22Rv1 (cell line): ENCODE data around the gene WRAP53.

ENCODE experiments used
- ZFX ChIP-seq: fragments of 450-650 bp; IDR thresholded peaks from 2 replicates; pipeline ENCODE4 v1.6.1; 2017; ENCODE audit warnings: antibody characterized with exemption, borderline replicate concordance
- TF ChIP-seq, protein P1 (sequence below): fragments of 450-650 bp; IDR thresholded peaks from 2 replicates; pipeline ENCODE4 v1.5.1; 2017; ENCODE audit warnings: mild to moderate bottlenecking

DNA sequence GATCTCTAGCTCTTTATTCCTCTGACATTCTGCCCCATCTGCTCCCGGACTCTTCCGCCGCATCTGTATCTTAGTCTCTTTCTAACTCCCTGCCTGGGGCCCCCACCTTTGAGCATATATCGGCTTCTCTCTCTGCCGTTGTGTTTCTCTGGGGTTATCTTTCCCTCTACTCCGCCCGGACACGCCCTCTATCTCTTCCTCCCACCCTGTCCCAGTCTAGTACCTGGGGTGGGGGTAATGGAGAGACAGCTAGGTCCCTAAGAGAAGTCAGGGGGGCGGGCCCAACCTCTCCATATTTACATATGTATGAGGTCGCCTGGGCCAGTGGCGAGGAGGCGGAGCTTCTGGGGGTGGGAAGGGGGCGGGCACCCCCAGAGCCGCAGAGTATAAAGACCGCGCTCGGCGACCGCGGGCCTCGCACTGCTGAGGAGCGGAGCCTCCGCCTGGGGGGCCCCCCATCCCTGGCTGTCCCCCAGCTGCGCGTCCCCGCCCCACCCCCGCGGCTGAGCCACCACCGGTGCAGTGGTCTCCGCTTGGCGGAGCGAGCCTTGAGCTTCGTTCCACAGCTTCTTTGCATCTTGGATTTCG lies 37.7 kb upstream of the WRAP53 start, which contains the start of gene ATP1B2:
- TF ChIP-seq, protein P1, sequence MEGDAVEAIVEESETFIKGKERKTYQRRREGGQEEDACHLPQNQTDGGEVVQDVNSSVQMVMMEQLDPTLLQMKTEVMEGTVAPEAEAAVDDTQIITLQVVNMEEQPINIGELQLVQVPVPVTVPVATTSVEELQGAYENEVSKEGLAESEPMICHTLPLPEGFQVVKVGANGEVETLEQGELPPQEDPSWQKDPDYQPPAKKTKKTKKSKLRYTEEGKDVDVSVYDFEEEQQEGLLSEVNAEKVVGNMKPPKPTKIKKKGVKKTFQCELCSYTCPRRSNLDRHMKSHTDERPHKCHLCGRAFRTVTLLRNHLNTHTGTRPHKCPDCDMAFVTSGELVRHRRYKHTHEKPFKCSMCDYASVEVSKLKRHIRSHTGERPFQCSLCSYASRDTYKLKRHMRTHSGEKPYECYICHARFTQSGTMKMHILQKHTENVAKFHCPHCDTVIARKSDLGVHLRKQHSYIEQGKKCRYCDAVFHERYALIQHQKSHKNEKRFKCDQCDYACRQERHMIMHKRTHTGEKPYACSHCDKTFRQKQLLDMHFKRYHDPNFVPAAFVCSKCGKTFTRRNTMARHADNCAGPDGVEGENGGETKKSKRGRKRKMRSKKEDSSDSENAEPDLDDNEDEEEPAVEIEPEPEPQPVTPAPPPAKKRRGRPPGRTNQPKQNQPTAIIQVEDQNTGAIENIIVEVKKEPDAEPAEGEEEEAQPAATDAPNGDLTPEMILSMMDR = no peak
- TF ChIP-seq ZFX = no peak
